Measurements from ENCODE around the gene MCMBP.

The MCMBP gene

GRCh38 chr10:119829429-119829828 is 43.2 kb downstream of the MCMBP start:
- TF ChIP-seq BACH2 (CRISPR knock-in tag; IDR thresholded peaks at IDR 0.05; ENCODE audit: borderline replicate concordance) = no peak
- TF ChIP-seq ZNF70 (CRISPR knock-in tag; IDR thresholded peaks at IDR 0.05) = no peak
- no peak for TF ChIP-seq ARNTL (CRISPR knock-in tag; IDR thresholded peaks at IDR 0.05; ENCODE audit: borderline replicate concordance, low read depth)
- no peak for TF ChIP-seq GLIS3 (CRISPR knock-in tag; IDR thresholded peaks at IDR 0.05)
- no peak for TF ChIP-seq ZNF565 (CRISPR knock-in tag; conservative IDR thresholded peaks at IDR 0.05; ENCODE audit: low read depth)
- TF ChIP-seq SNAI2 (CRISPR knock-in tag; IDR thresholded peaks at IDR 0.05) = no peak
- TF ChIP-seq ZFP3 (CRISPR knock-in tag; IDR thresholded peaks at IDR 0.05) = no peak
- TF ChIP-seq ESRRG (CRISPR knock-in tag; IDR thresholded peaks at IDR 0.05) = no peak
- no peak for TF ChIP-seq PPARA (CRISPR knock-in tag; IDR thresholded peaks at IDR 0.05; ENCODE audit: borderline replicate concordance)
- TF ChIP-seq POU6F1 (CRISPR knock-in tag; IDR thresholded peaks at IDR 0.05; ENCODE audit: borderline replicate concordance, low read depth) = no peak
- ATAC-seq = no peak

- no peak for ATAC-seq
- no peak for TF ChIP-seq SNAI2 (CRISPR knock-in tag; IDR thresholded peaks at IDR 0.05)
- TF ChIP-seq RARB (CRISPR knock-in tag; IDR thresholded peaks at IDR 0.05) = no peak
- TF ChIP-seq ZFP3 (CRISPR knock-in tag; IDR thresholded peaks at IDR 0.05) = no peak
- TF ChIP-seq CSDC2 (CRISPR knock-in tag; IDR thresholded peaks at IDR 0.05) = no peak
- TF ChIP-seq CSRNP3 (CRISPR knock-in tag; IDR thresholded peaks at IDR 0.05) = no peak
- TF ChIP-seq ZNF565 (CRISPR knock-in tag; conservative IDR thresholded peaks at IDR 0.05; ENCODE audit: low read depth) = no peak
- no peak for TF ChIP-seq PATZ1 (CRISPR knock-in tag; IDR thresholded peaks at IDR 0.05; ENCODE audit: borderline replicate concordance)
- no peak for TF ChIP-seq TOX (CRISPR knock-in tag; IDR thresholded peaks at IDR 0.05; ENCODE audit: borderline replicate concordance)
- no peak for TF ChIP-seq PPARA (CRISPR knock-in tag; IDR thresholded peaks at IDR 0.05; ENCODE audit: borderline replicate concordance)
Observed at GRCh38 chr10:119827430-119827829, 45.2 kb downstream of the MCMBP start.

GRCh38 chr10:119826771-119827170 is 45.9 kb downstream of the MCMBP start:
- peak; percentile 41; the same call in 2 of the 3 replicates for ATAC-seq
- TF ChIP-seq ZNF70 (CRISPR knock-in tag; IDR thresholded peaks at IDR 0.05) = no peak

GRCh38 chr10:119824299-119824698 is 48.3 kb downstream of the MCMBP start:
- TF ChIP-seq ZFP30 (CRISPR knock-in tag; IDR thresholded peaks at IDR 0.05) = no peak
- no peak for TF ChIP-seq TOX (CRISPR knock-in tag; IDR thresholded peaks at IDR 0.05; ENCODE audit: borderline replicate concordance)
- TF ChIP-seq PATZ1 (CRISPR knock-in tag; IDR thresholded peaks at IDR 0.05; ENCODE audit: borderline replicate concordance) = no peak
- TF ChIP-seq CSRNP3 (CRISPR knock-in tag; IDR thresholded peaks at IDR 0.05) = no peak
- no peak for TF ChIP-seq ZNF70 (CRISPR knock-in tag; IDR thresholded peaks at IDR 0.05)
- no peak for TF ChIP-seq ZC3H10 (CRISPR knock-in tag; IDR thresholded peaks at IDR 0.05)
- no peak for TF ChIP-seq TCF4 (CRISPR knock-in tag; IDR thresholded peaks at IDR 0.05; ENCODE audit: borderline replicate concordance)
- TF ChIP-seq ESRRG (CRISPR knock-in tag; IDR thresholded peaks at IDR 0.05) = no peak
- no peak for TF ChIP-seq ZFP3 (CRISPR knock-in tag; IDR thresholded peaks at IDR 0.05)
- TF ChIP-seq GLIS3 (CRISPR knock-in tag; IDR thresholded peaks at IDR 0.05) = no peak
- no peak for TF ChIP-seq OSR1 (CRISPR knock-in tag; IDR thresholded peaks at IDR 0.05)
- no peak for TF ChIP-seq SNAI2 (CRISPR knock-in tag; IDR thresholded peaks at IDR 0.05)
- no peak for TF ChIP-seq ZNF8 (CRISPR knock-in tag; IDR thresholded peaks at IDR 0.05)
- TF ChIP-seq ARNTL (CRISPR knock-in tag; IDR thresholded peaks at IDR 0.05; ENCODE audit: borderline replicate concordance, low read depth) = no peak
- no peak for TF ChIP-seq CSDC2 (CRISPR knock-in tag; IDR thresholded peaks at IDR 0.05)
- TF ChIP-seq ZNF565 (CRISPR knock-in tag; conservative IDR thresholded peaks at IDR 0.05; ENCODE audit: low read depth) = no peak
- no peak for TF ChIP-seq CREB5 (CRISPR knock-in tag; IDR thresholded peaks at IDR 0.05; ENCODE audit: low read depth)
- ATAC-seq = no peak
